ENCODE measurements around the gene OR52B6. TPM values are rescaled to one million over a fixed set of nuclear protein-coding genes. Genes with fewer than 3 reads are reported as not detected.

Gene OR52B6
- total and polyA plus RNA-seq, 2 of the 13 experiments (the other 11 are each of a cell fraction or from before 2014, with no cell fraction given), result not detected

GRCh38 chr11:5593146-5593545, 12.5 kb downstream of the OR52B6 start:
- Histone ChIP-seq H3K4me1 (ENCODE audit: insufficient read depth, low read length) (no peaks in the 10 kb centered on the region), H4K20me1 (ENCODE audit: insufficient read depth, low read length) (no peaks in the 10 kb centered on the region), H3K9me3 (ENCODE audit: low read length) (no peaks in the 10 kb centered on the region), H3K9ac (ENCODE audit: insufficient read depth, low read depth, low read length) (no peak overlapping the region), H3K36me3 (replicated peaks in 1 of 2; ENCODE audit: control insufficient read depth in 1 of 2, insufficient read depth in 2 of 2, low read length in 2 of 2) (no peaks in the 10 kb centered on the region), H3K27ac (ENCODE audit: extremely low read length, insufficient read depth, low read length) (no peak overlapping the region), H3K4me3 (replicated peaks in 1 of 3; ENCODE audit: insufficient read depth in 1 of 3, low read depth in 2 of 3, low read length in 3 of 3) (no peak overlapping the region), H2AFZ (ENCODE audit: low read length) (no peak overlapping the region), H3K27me3 (ENCODE audit: control insufficient read depth in 1 of 2, insufficient read depth in 2 of 2, low read length in 2 of 2) (no peaks in the 10 kb centered on the region), H3K4me2 (ENCODE audit: low read depth, low read length) (no peak overlapping the region), H3K79me2 (ENCODE audit: insufficient read depth, low read length) (no peaks in the 10 kb centered on the region)
- CTCF ChIA-PET (ENCODE audit: low intra/inter-chr PET ratio, low total read pairs), result no interaction called here
- TF ChIP-seq ZNF574 (CRISPR knock-in tag; IDR thresholded peaks at IDR 0.05), result no peak
- TF ChIP-seq ATF7-NPFF (CRISPR knock-in tag; IDR thresholded peaks at IDR 0.05; ENCODE audit: low read depth), result no peak
- TF ChIP-seq ZNF83 (CRISPR knock-in tag; IDR thresholded peaks at IDR 0.05; ENCODE audit: borderline replicate concordance), result no peak
- TF ChIP-seq ZKSCAN1 (IDR thresholded peaks at IDR 0.05; ENCODE audit: low read length), result no peak
- no peak for TF ChIP-seq DMTF1 (CRISPR knock-in tag; IDR thresholded peaks at IDR 0.05)
- no peak for TF ChIP-seq ZBTB33 (CRISPR knock-in tag; IDR thresholded peaks at IDR 0.05)
- no peak for TF ChIP-seq NFE2 (CRISPR knock-in tag; IDR thresholded peaks at IDR 0.05)
- no TSS peak for BruUV-seq (replicated peaks)
- in situ Hi-C loops (cut with HindIII; ENCODE audit: extremely low pct_ligation_motif_present, low pct_unique_long_range_greater_than_20kb) (no loop called here), intact Hi-C loops (cut with micrococcal nuclease; ENCODE audit: unreplicated experiment) (no loop called here)
- no peak for DNase-seq (ENCODE audit: low spot score)
- no peak for FAIRE-seq
- POLR2A ChIA-PET, result no interaction called here
- 0% methylated on average over 1 of the region's 1 CpG for WGBS (ENCODE audit: low lambda C conversion rate)
- ATAC-seq, result no peak
